Hepatocyte (in vitro differentiated cells): ENCODE measurements around the gene IPO11. TPM values are rescaled to one million over a fixed set of nuclear protein-coding genes. Genes with fewer than 3 reads are reported as not detected.
"Not testable (repeated sequence)": the region's sequence is repeated elsewhere in the genome, so short reads cannot be mapped to it uniquely, and the experiment has no call there.

ENCODE experiments used
- DNase-seq: peaks from one replicate; pipeline ENCODE4 v3.0.0-alpha.2; 2016; ENCODE audit warnings: low spot score
- H2AFZ ChIP-seq: fragments of 200-600 bp; sonication (generic); 2 replicates; pipeline ENCODE4 v1.6.0; 2016; ENCODE audit warnings: antibody characterized with exemption, mild to moderate bottlenecking
- H3K27ac ChIP-seq: fragments of 200-600 bp; sonication (generic); 2 replicates; pipeline ENCODE4 v1.5.1; 2016; ENCODE audit warnings: mild to moderate bottlenecking
- H3K27me3 ChIP-seq: fragments of 200-600 bp; sonication (generic); 2 replicates; pipeline ENCODE4 v1.6.1; 2016
- H3K36me3 ChIP-seq: fragments of 200-600 bp; sonication (generic); replicated peaks from 2 replicates; pipeline ENCODE4 v1.5.1; 2016; ENCODE audit warnings: low read depth; ENCODE audit not compliant: insufficient read depth
- H3K4me1 ChIP-seq: fragments of 200-600 bp; sonication (generic); 2 replicates; pipeline ENCODE4 v1.5.1; 2016; ENCODE audit warnings: mild to moderate bottlenecking, moderate library complexity; ENCODE audit not compliant: insufficient read depth
- H3K4me2 ChIP-seq: fragments of 200-600 bp; sonication (generic); 2 replicates; pipeline ENCODE4 v1.6.0; 2016
- H3K4me3 ChIP-seq: fragments of 200-600 bp; sonication (generic); 2 replicates; pipeline ENCODE4 v1.5.1; 2016; ENCODE audit warnings: mild to moderate bottlenecking
- H3K79me2 ChIP-seq: fragments of 200-600 bp; sonication (generic); 2 replicates; pipeline ENCODE4 v1.6.0; 2017; ENCODE audit warnings: mild to moderate bottlenecking
- H3K9me2 ChIP-seq: fragments of 200-600 bp; sonication (generic); replicated peaks from 2 replicates; pipeline ENCODE4 v1.6.0; 2017; ENCODE audit warnings: mild to moderate bottlenecking; ENCODE audit not compliant: insufficient read depth
- H3K9me3 ChIP-seq: fragments of 200-600 bp; sonication (generic); 2 replicates; pipeline ENCODE4 v1.5.1; 2016; ENCODE audit warnings: low read depth, mild to moderate bottlenecking
- H4K20me1 ChIP-seq: fragments of 200-600 bp; sonication (generic); 2 replicates; pipeline ENCODE4 v1.6.0; 2016; ENCODE audit warnings: mild to moderate bottlenecking; ENCODE audit not compliant: insufficient read depth, poor library complexity, severe bottlenecking
- EZH2 ChIP-seq: fragments of 200-600 bp; sonication (generic); IDR thresholded peaks from 2 replicates; pipeline ENCODE4 v1.6.1; 2016; ENCODE audit warnings: antibody characterized with exemption, mild to moderate bottlenecking, borderline replicate concordance
- EZH2phosphoT487 ChIP-seq: fragments of 200-600 bp; sonication (generic); IDR thresholded peaks from one replicate; pipeline ENCODE4 v1.6.1; 2018; ENCODE audit warnings: antibody characterized with exemption, mild to moderate bottlenecking, low read depth, moderate library complexity; ENCODE audit not compliant: unreplicated experiment, severe bottlenecking
- WGBS: methylation state at CpG from one replicate; pipeline ENCODE4 v1.1.6; 2016; ENCODE audit warnings: low lambda C conversion rate; ENCODE audit errors: missing lambda C conversion rate; 5-methylcytosine and 5-hydroxymethylcytosine counted together
- polyA plus RNA-seq: library from polyadenylated mRNA; unstranded; fragments of >200 nt; fragmentation: Nextera tagmentation; extraction: Ambion mirVana; gene quantifications from 2 replicates; pipeline ENCODE4 v1.2.1, GENCODE V29; 2016
- total RNA-seq: library from RNA; depleted of rRNA; stranded (reverse); fragments of >200 nt; gene quantifications from 2 replicates; pipeline ENCODE4 v1.2.3, GENCODE V29; 2014
- TF ChIP-seq, protein P1 (sequence below): fragments of 200-600 bp; sonication (generic); IDR thresholded peaks from 2 replicates; pipeline ENCODE4 v1.5.1; 2016; ENCODE audit warnings: antibody characterized with exemption, mild to moderate bottlenecking; ENCODE audit not compliant: poor library complexity

Gene IPO11
- total and polyA plus RNA-seq, 2 experiments from 2014 or later: 10.3 to 24.2 TPM

DNA sequence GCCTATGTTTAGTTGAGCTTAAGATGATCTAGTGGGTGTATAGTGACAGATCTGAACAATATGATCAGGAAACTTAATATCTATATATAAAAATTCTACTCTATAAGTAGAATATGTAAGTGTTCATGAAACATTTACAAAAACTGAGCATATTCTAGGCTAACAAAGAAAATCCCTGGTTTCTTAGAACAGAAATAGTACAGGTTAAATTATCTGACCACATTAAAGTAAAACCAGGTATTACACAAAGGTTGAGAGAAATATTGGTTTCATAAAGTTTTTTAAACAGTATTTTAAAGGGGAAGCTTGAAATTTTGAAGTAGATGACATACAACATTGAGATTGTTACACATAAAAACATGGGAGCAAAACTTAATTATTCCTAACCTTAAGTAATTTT lies 205.4 kb downstream of the IPO11 start:
- H3K4me3 ChIP-seq: no peak overlapping the region
- no peaks in the 10 kb centered on the region for H3K9me2 ChIP-seq
- H3K4me2 ChIP-seq: no peak overlapping the region
- H3K27me3 ChIP-seq: no peaks in the 10 kb centered on the region
- H2AFZ ChIP-seq: no peak overlapping the region
- H3K4me1 ChIP-seq: no peaks in the 10 kb centered on the region
- H3K27ac ChIP-seq: no peak overlapping the region
- H3K9me3 ChIP-seq: no peaks in the 10 kb centered on the region
- no peaks in the 10 kb centered on the region for H4K20me1 ChIP-seq
- no peaks in the 10 kb centered on the region for H3K79me2 ChIP-seq
- DNase-seq: no peak
- H3K36me3 ChIP-seq: no peaks in the 10 kb centered on the region
- TF ChIP-seq, protein P1, sequence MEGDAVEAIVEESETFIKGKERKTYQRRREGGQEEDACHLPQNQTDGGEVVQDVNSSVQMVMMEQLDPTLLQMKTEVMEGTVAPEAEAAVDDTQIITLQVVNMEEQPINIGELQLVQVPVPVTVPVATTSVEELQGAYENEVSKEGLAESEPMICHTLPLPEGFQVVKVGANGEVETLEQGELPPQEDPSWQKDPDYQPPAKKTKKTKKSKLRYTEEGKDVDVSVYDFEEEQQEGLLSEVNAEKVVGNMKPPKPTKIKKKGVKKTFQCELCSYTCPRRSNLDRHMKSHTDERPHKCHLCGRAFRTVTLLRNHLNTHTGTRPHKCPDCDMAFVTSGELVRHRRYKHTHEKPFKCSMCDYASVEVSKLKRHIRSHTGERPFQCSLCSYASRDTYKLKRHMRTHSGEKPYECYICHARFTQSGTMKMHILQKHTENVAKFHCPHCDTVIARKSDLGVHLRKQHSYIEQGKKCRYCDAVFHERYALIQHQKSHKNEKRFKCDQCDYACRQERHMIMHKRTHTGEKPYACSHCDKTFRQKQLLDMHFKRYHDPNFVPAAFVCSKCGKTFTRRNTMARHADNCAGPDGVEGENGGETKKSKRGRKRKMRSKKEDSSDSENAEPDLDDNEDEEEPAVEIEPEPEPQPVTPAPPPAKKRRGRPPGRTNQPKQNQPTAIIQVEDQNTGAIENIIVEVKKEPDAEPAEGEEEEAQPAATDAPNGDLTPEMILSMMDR: no peak
- TF ChIP-seq EZH2 (no peak), EZH2phosphoT487 (no peak)

DNA sequence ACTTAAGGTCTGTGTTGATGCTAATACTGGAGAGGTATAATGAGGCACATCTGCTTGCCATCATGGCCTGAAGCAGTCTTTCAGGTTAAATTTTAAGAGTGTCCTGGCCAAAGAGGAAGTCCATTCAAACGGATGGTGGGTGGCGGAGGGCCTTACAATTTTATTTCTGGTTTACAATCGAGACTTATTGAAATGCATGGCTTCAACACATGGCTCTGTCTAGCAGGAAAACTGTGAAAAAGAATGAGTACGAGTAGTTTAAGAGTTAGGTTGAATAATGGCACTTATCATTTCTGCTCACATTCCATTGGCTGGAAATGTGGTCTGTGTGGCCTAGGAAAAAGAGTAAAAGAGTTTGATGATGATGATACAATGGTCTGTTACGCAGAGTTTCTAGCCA lies 208.2 kb downstream of the IPO11 start:
- Histone ChIP-seq H3K9me3 (no peaks in the 10 kb centered on the region), H3K79me2 (no peaks in the 10 kb centered on the region), H4K20me1 (no peaks in the 10 kb centered on the region), H3K27ac (no peak overlapping the region), H3K36me3 (no peaks in the 10 kb centered on the region), H3K27me3 (no peaks in the 10 kb centered on the region), H3K9me2 (no peaks in the 10 kb centered on the region), H3K4me2 (no peak overlapping the region), H2AFZ (no peak overlapping the region), H3K4me1 (no peaks in the 10 kb centered on the region), H3K4me3 (no peak overlapping the region)
- WGBS: 89% methylated on average over 5 of the region's 5 CpGs
- TF ChIP-seq EZH2phosphoT487: no peak
- no peak for TF ChIP-seq EZH2
- TF ChIP-seq, protein P1: no peak
- DNase-seq: no peak

DNA sequence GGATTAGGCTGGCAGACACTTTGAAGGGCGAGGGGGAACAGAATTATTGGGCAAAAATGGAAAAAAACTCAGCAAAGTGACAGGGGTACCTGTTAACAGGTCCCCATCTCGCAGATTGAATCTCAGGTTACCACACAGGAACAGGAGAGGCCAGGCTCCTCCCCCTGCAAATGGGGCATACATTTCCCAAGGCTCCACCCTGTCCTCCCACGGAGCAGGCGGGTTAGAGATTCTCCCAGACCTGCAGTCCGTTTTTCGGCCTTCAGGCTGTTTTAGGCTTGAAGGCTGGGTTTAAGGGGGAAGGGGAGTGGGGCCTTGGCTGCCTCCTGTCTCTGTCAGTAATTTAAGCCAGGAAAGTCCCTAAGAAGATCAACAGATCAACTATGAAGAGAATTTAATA lies 208.7 kb downstream of the IPO11 start:
- no peaks in the 10 kb centered on the region for H3K9me2 ChIP-seq
- no peaks in the 10 kb centered on the region for H3K27me3 ChIP-seq
- no peak for TF ChIP-seq EZH2
- TF ChIP-seq, protein P1: no peak
- TF ChIP-seq EZH2phosphoT487: no peak
- no peaks in the 10 kb centered on the region for H3K9me3 ChIP-seq
- no peaks in the 10 kb centered on the region for H3K4me1 ChIP-seq
- no peaks in the 10 kb centered on the region for H3K79me2 ChIP-seq
- no peak overlapping the region for H3K27ac ChIP-seq
- H3K4me2 ChIP-seq: no peak overlapping the region
- WGBS: 57% methylated on average over 6 of the region's 6 CpGs
- no peak for DNase-seq
- H3K36me3 ChIP-seq: no peaks in the 10 kb centered on the region
- H4K20me1 ChIP-seq: no peaks in the 10 kb centered on the region
- no peak overlapping the region for H3K4me3 ChIP-seq
- no peak overlapping the region for H2AFZ ChIP-seq

DNA sequence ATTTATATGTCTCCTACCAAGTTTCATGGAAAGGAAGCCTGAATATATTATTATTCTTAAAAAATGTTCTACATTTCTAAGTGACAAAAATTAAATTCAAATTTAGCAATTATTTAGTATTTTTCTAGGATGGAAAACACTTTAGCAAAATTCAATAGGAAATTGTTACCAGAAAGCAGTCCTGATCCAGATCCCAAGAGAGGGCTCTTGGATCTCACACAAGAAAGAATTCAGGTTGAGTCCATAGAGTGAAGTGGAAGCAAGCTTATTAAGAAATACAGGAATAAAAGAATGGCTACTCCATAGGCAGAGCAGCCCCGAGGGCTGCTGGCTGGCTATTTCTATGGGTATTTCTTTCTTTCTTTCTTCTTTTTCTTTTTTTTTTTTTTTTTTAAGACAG lies 210.7 kb downstream of the IPO11 start:
- WGBS: 90% methylated on average over 1 of the region's 1 CpG
- Histone ChIP-seq H3K4me2 (no peak overlapping the region), H3K27me3 (no peaks in the 10 kb centered on the region), H3K4me3 (no peak overlapping the region), H3K27ac (no peak overlapping the region), H3K9me2 (no peaks in the 10 kb centered on the region), H3K79me2 (no peaks in the 10 kb centered on the region), H2AFZ (no peak overlapping the region), H3K9me3 (no peaks in the 10 kb centered on the region), H4K20me1 (no peaks in the 10 kb centered on the region), H3K4me1 (no peaks in the 10 kb centered on the region), H3K36me3 (no peaks in the 10 kb centered on the region)
- DNase-seq: no peak
- TF ChIP-seq, protein P1: no peak
- TF ChIP-seq EZH2phosphoT487 (no peak), EZH2 (no peak)

DNA sequence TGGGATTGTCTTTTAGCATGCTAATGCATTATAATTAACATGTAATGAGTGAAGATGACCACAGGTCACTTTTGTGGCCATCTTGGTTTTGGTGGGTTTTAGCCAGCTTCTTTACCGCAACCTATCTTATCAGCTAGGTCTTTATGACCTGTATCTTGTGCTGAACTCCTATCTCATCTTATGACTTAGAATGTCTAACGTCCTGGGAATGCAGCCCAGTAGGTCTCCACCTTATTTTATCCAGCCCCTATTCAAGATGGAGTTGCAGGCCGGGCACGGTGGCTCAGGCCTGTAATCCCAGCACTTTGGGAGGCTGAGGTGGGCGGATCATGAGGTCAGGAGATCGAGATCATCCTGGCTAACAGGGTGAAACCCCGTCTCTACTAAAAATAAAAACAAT lies 211.9 kb downstream of the IPO11 start:
- H2AFZ ChIP-seq, H4K20me1 ChIP-seq, H3K4me3 ChIP-seq, DNase-seq, H3K9me2 ChIP-seq, H3K36me3 ChIP-seq, H3K27ac ChIP-seq, H3K4me2 ChIP-seq, H3K27me3 ChIP-seq, H3K4me1 ChIP-seq, H3K79me2 ChIP-seq, H3K9me3 ChIP-seq: not testable (repeated sequence)
- WGBS: 94% methylated on average over 7 of the region's 7 CpGs
